Esophagus mucosa (tissue), 1 donor: Measurements from ENCODE around the gene PRDM16. TPM values are rescaled to one million over a fixed set of nuclear protein-coding genes. Genes with fewer than 3 reads are reported as not detected.

Experiments
- ATAC-seq: fragments of 200-7000 bp; cut with Tn5 transposase; one replicate; pipeline ENCODE4 v1.9.1; 2020
- total RNA-seq: library from RNA; stranded (reverse); gene quantifications from one replicate; pipeline ENCODE4 v1.2.4, GENCODE V29; 2023
- donor health status: DM: yes; HTN: yes; CAD: no.

The PRDM16 gene
- total RNA-seq, 1 donor from 2014 or later: 0.44 TPM

DNA sequence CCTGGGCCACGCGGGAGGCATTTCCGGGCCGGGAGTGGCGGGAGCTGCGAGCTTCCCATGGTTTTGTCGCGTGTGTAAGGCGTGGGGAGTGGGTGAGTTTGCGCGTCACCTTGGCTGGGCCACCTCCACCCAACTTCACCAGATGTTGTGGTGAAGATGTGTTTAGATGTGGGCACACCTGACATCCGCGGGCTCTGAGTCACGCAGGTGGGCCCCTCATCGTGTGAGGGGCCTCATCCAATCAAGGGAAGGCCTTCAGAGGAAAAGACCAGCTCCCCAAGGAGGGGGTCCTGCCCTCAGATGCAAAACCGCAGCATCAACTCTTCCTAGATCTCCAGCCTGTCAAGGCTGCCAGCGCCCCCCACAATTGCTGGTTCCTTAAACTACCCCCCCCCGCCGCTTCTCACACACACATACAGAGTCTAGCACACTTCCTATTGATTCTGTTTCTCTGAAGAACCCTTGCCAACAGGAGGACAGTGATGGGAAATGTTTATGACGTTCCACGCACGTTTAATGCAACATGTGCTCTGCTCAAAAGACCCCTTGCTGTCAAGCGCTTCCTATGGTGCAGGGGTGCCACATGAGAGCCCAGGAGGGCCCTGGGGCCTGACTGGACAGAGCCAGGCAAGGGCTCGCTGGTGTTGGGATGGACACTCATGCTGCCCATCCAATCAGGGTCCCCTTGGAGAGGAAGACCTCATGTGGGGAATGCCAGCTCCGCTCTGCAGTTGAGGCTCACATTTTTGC, 35.8 kb upstream of the PRDM16 start:
- no peak for ATAC-seq

DNA sequence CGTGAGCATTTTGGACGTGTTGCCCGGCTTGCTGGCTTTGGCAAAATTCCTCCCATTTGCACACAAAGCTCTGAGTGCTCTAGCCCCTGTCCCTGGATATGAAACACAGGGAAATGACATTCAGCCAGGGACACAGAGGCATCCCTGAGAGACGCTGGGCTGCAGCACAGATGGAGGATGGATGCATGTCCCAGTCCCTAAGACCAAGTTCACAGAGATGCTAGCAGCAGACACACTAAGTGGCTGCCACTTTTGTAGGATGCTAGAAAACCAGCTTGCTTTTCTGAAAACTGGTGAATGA, 35.3 kb upstream of the PRDM16 start:
- no peak for ATAC-seq

DNA sequence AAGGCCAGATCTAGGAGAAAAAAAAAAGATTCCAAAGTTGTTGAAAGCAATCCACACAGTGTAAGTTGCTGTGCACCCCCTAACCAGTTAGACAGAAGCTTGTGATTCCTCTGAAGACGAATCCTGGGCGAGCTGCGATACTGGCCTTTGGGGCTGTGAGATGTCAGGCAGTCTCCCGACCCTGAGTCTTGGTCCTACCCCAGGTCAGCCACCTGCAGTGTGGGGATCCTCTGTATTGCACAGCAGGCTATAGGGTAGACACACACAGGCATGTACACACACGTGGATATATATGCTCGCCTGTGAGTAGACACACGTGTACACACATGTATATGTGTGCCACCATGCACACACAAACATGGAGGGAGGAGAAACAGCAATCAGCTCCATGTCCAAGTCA, 34.8 kb upstream of the PRDM16 start:
- no peak for ATAC-seq

DNA sequence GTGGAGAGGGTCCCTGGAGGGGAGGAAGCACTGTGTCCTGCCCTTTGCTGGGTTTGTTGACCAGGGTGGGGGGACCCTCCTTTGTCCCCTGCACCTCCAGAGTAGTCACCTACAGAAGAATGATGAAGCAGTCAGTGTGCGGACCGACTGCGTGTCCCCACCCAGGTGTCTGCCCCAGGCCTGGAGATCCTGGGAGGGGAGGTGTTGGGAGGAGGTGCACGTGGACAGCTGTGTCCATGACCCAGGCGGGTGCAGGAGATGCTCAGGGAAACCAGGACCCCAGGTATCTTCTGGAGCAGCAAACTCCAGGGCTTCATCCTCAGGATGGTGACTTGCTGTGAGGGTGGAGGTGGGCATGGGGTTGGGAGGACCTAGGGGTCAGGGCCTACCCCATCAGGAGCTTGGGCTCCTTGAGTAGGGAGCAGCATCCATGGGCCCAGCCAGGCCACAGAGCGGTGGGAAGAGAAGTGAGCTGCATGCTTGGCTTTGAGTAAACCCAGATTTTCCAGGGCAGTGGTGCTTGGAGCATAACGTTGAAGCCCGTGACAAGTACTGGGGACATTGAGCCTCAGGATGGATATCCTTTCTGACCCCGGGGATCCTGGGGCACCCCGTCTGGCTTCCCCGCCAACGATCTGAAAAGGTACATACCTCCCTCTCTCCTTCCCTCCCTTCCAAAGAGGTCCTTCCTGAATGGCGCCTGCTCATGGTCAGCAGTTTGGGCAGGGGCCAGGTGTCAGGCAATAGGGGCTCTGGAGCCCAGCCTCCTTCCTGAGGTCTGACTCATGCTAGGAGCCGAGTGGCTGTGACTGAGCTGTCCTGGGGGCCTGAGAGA, 34.1 kb upstream of the PRDM16 start:
- no peak for ATAC-seq

DNA sequence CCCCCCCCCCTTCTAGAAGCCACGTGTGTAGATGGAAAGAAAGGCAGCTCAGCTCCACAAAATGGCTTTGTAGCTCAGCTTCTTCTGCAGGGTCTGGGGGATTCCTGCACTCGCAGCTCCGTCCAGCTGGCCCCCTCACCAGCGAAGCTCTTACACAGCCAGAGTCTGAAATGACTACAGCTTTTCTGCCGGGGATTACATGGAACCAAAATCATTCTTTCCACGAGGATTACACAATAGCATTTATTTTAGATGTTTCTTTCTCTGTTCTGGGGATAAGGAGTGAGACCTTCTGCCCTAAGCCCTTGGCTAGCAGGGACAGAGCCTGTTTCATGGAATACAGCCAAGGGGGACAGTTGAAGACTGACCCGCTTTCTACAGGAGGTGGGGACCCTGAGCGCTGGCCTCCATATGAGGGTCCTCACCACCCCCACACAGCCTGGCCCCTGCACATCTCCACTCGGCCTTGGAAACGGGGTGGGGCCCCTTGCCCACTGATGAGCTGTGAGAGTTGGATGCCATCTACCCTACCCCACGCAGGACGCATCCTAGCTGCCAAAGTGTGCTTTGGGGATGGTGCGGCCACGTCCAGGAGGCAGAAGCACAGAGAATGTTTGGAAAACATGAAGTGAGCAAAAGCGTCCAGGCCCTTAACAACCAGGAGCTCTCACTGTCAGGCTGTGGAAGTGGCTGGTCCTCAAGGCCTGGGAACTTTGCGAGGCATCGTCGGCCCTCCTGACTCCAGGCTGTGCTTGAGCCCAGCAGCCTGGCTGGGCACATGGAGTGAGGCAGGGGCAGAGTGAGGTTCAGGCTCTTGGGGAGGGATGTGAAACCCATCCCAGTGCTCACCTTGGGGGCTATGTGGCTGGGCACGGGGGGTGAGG, 33.2 kb upstream of the PRDM16 start:
- no peak for ATAC-seq

DNA sequence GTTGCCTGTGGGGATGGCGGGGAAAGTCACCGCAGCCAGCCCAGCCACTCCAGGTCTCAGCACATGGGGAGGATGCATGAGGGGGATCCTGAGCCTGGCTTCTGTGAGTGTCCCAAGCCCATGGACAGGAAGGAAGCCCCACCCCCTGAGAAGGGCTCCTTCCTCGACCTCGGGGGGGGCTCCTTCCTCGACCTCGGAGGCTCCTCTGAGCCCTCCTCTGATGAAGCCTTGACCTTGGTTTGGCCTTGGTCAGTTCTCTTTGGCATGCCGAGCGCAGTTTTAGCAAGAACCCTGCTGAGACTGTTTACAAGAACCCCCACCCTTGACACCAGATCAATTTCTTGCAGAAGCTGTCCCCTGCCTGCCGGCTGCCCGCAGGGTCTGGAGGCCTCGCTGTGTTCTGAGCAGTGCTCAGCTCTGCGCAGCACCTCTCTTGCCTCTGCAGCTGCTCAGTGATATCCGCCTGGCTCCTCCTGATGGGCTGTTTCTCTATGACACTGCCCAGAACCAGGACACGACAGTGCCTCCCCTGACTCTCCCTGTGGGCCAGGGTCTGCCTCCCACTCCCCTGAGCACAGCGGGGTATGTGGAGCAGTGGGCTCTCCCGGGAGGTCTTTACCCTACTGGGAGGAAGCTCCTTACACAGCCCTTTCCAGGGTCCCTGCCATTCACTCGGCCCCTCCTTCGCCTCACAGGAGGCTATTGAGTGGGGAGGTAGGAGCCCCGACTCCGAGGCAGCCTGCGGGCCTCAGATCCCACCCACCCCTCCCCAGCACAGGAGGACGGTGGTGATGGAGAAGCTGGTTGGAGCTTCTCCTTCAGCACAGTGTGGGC, 32.3 kb upstream of the PRDM16 start:
- no peak for ATAC-seq

DNA sequence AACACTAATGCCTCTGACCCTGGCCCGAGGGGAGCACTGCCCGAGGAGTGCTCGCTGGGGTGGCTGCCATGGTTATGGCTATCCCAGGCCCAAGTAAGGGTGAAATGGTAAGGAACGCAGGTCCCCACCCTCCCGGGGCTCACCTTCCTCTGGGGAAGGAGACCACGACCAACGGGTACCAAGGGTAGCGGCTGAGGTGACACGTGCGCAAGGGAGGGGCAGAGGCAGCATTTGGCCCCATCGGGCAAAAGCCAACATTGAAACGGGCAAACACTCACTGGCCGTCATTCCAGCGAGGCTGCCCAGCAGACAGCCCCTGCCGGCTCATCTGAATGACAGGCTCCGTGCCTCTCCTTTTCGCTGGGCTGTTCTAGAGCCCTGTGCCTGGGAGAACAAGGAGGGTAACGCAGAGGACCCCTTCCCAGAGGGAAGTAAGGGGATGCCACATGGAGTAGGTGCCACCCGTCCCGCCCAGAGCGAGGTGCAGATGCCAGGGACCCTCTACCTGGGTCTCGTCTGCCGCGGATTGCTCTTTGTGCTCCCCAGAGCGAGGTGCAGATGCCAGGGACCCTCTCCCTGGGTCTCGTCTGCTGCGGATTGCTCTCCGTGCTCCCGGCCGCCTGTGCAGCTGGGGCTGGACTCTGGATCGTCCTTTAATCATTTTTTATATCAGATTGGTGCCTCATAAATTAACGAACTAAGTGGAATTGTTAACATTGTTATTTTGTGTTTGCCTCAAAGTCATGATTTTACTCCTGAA, 31.5 kb upstream of the PRDM16 start:
- ATAC-seq: no peak

DNA sequence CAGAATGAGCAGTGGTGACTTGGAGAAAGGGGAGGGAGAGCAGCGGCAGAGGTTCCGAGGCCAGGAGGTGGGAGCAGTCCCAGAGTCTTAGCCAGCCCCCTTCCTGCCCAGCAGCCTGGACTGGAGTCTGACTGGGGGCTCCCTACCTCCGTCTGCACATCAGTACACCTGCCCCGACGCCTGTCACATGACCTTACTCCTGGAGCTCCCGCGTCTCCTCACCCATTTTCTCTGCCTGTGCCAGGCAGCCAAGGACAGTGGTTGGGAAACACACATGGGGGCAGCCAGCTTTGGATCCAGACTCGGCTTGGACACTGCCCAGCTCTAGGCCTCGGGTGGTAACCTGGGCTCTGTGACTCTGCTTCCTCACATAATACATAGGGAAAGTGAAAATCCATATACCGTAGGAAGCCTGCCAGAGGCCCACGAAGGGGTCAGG, 30.9 kb upstream of the PRDM16 start:
- ATAC-seq: no peak

DNA sequence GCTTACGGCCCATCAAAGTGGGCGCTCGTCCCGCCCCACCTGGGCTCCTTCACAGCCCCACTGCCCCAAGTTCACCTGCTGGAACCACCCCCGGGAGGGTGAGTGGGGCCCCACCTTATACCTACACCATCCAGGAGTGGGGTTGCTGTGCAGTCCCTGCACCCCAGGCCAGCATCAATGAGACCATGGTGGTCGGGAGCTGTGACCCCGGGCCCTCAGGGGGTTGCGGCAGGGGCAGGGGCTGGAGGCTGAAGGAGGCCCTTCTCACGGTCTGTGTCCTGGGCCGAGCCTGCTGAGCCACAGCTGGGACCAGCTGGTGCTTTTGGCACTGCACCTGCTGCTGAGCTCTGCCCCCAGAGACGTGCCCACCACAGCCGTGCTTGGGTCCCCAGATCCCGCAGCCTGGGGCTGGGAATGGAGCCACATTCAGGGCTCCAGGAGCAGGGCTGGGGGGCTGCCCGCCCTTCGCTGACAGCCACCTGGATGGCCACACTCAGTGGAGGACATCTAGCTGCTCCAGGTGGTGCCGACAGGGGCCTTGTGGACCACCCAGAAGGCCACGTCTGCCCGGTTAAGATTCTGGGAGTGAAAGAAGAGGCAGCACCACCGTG, 30.3 kb upstream of the PRDM16 start:
- ATAC-seq: no peak

DNA sequence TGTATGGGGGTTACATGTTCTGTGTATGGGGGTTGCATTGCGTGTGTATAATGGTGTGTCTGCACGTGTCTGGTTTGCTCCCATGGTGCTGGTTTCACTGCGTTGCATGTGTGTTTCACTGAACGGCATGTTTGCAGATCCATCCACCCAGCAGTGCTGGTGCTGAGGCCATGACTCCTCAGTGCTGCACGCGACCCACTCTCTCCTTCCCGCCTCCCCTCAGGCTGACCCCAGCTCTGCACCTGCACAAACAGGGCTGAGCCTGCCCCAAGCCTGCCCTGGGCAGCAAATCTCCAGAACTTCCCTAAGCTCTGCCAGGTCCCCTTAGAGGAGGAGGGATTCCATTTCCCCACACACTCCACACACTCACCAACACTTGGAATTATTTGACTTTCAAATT, 29.0 kb upstream of the PRDM16 start:
- no peak for ATAC-seq

DNA sequence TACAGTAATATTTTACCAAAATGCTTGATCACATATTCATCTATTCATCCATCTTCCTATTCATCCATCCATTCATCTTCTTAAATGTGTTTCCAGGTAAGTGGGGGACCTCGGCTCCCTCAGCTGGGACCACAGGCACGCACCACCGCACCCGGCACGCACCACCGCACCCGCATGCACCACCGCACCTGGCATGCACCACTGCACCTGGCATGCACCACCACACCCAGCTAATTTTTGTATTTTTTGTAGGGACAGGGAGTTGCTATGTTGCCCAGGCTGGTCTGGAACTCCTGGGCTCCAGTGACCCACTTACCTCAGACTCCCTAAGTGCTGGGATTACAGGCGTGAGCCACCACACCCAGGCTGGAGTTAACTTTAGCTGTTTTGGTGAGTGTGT, 26.5 kb upstream of the PRDM16 start:
- ATAC-seq: no peak

DNA sequence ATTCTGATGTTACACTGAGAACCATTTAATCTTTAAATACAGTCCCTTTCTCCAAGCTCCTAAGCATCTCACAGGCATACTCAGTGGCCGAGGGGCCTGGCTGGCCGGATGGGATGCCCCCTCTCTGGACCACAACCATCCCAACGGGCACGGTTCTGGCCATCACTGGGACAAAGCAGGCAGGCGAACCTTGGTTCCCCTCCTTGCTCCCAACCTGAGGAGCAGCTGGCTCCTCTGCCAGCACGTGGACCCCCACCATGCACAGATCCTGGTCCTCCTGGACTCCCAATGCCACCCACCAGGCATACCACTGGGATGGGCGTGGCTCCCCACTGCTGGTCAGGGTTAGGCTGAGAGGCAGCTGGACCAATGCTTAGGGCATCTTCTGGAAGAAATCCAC, 19.8 kb upstream of the PRDM16 start:
- no peak for ATAC-seq

DNA sequence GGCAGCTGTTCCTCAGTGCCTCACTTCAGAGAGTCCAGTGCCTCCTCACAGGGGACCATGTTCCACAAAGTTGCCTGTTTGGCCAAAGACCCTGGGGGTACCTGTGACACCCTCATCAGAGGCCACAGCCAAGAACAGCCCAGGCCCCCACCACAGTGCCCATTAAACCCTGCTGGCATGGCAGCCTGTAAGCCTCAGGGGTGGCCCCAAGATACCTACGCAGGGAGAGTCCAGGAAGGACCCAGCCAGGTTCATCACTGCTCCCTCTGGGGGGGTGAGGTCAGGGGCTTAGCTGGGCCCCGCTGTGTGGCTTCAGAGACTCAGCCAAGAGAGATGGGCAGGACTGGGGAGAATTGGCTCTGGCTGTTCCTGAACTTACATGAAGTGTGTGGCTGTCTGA, 19.1 kb upstream of the PRDM16 start:
- ATAC-seq: no peak

DNA sequence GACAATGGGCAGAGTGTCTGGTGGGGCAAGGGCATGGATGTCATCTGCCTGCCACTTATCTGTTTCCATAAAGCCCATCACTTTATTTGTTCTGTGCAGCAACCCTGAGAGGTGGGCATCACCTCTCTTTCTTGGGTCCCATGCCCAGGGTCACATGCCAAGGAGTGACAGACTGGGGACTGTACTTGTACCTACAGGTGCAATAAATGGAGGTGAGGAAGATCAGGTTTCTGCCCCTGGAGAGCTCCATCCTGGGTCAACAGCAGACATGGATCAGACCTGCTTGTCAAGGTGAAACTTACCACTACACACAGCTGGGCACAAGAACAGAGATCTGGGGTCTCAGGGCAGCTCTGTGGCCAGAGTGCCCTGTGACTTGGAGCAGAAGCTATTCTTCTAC, 18.4 kb upstream of the PRDM16 start:
- no peak for ATAC-seq

DNA sequence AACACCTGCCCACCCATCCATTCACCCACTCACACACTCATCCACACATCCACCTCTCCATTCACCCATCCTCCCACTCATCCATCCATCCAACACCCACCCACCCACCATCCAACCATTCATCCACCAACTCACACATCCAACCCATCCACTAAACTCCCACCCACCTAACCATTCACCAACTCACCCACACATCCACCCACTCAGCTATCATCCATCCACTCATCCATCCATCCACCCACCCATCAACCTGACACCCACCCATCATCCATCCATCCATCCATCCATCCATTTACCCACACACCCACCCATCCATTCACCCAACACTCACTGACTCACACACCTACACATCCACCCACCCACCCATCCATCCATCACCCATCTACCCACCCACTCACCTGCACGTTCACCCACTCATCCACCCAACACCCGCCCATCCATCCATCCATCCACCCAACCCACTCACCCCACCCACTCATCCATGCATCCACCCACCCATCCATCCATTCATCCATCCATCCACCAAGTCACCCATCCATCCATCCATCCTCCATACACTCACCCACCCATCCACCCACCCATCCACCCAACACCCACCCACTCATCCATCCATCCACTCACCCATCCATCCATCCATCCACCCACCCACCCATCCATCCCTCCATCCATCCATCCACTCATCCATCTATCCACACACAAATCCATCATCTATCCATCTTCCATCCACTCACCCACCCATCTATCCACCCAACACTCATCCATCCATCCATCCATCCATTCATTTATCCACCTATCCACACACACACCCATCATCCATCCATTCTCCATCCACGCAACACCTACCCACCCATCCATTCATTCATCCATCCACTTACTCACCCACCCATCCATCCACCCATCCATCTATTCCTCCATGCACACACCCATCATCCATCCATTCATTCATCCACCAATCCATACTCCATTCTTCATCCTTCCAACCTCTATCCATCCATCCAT, 17.4 kb upstream of the PRDM16 start:
- no peak for ATAC-seq

DNA sequence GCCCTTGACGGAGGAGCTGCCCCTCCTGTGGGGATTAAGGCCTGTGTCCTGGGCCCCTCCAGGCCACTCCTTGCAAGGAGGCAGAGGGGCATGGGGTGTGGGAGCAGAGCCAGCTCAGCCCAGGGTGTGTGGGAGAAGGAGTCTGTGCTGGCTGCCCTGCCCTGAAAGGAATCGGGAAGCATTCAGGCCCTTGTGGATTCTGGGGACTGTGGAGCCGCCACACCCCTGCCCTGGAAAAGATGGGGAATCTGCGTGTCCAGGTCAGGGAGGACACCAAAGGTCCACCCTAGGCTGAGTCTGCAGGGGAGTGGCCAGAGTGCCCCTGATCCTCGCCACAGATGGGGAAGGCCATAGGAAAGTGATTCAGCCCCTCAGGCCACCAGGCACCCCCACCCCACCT, 16.5 kb upstream of the PRDM16 start:
- ATAC-seq: no peak

DNA sequence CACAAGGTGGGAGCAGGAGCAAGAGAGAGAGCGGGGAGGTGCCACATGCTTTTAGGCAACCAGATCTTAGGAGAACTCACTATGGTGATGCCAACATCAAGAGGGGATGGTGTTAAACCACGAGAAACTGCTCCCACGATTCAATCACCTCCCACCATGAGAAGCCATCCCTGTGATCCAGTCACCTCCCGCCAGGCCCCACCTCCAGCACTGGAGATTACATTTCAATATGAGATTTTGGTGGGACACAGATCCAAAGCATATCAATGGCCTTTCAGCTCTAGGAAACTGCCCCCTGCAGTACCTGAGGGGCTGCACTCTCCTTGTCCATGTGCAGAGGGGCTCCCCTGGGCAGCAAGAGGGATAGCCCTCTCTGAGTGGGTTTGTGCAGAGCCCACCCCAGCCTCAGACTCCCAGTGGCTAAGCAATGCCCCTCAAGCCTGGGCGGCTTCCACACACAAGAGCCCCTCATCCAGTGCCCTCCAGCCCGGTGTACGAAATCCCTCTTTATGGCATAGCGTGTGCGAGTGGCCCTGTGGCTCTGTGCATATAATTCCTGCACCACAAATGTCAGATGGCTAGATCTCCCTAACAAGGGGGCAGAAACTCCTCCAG, 15.5 kb upstream of the PRDM16 start:
- ATAC-seq: no peak

DNA sequence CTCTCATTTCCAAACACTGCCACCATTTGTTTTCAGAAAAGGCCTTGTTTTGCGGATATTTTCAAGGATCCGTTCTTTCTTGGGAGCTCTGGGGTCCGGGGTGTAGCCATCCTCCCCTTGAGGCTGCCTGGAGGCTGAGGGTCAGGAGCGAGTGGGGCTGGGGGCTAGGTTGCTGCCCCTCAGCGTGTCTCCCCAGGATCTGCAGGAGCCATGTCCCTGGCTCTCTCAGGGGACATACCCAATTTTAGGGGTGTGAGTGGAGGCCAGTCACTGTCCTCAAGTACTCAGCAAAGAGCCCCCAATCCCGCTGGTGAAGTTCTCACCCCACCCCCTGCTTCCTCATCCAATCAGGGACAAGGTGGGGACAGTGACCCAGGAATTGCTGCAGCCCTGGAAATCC, 15.0 kb upstream of the PRDM16 start:
- ATAC-seq: no peak

DNA sequence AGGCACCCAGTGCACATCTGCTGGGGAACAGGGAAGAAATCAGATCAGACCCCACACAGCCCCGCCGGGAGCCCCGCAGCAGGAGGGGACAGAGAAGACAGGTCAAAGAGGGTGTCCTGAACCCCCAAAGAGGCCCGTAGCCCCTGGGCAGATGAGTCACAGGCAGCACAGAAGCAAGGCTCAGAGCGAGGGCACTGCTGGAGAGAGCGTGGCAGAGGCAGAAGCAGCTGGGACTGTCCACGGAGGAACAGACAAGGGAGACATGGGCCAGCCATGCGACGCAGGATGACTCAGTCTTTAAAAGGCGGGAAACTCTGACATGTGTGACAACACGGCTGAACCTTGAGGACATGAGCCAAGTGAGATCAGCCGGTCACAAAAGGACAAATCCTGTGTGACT, 14.5 kb upstream of the PRDM16 start:
- ATAC-seq: no peak
